ENCODE data around the gene P2RY13. TPM values are rescaled to one million over a fixed set of nuclear protein-coding genes. Genes with fewer than 3 reads are reported as not detected.

The P2RY13 gene
- total and polyA plus RNA-seq, 2 of the 4 experiments (the other 2 are of a cell fraction) = not detected

DNA sequence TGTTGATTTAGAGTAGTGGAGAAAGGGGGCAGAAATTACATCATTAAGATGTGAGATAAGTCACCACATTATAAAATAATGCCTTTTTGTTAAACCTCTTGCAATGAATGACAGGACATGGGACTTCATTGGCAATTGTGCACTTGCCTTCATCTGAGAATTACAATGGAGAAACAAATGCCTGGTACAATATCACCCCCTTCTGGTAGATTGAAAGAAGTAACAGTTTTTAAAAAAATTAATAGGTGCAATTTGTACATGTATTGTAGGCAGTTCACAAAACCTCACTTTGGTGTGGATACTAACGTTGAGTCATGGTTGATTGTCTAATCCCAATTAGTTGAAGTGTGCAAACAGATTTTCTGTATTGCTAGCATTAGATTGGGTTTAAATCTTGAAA, 46.4 kb downstream of the P2RY13 start:
- Histone ChIP-seq H3K14ac (replicated peaks; ENCODE audit: low read depth, low read length) (no peak overlapping the region), H3K4me1 (ENCODE audit: control insufficient read depth, insufficient read depth, low read length) (peaks cover 5% of the 10 kb centered on the region; the same call in 1 of the 2 replicates), H3K36me3 (ENCODE audit: control insufficient read depth, insufficient read depth, low read length) (no peaks in the 10 kb centered on the region), H3K23ac (ENCODE audit: low read depth, low read length) (no peak overlapping the region), H3K18ac (ENCODE audit: low read depth, low read length) (peak overlapping the region; percentile 70; the same call in 1 of the 2 replicates), H2AK5ac (ENCODE audit: low read depth, low read length) (no peak overlapping the region), H3K4me3 (ENCODE audit: insufficient read depth, low read depth, low read length) (no peak overlapping the region), H3K9me3 (ENCODE audit: control insufficient read depth, insufficient read depth, low read length) (no peaks in the 10 kb centered on the region), H2AFZ (replicated peaks; ENCODE audit: low read length, poor library complexity) (no peak overlapping the region), H2BK15ac (ENCODE audit: low read depth, low read length) (no peak overlapping the region; the same call in 2 of the 3 replicates), H4K5ac (ENCODE audit: low read depth, low read length) (no peak overlapping the region), H3K4ac (ENCODE audit: low read depth, low read length) (no peak overlapping the region), H2BK120ac (ENCODE audit: low read depth, low read length) (peak overlapping the region; percentile 51; the same call in 1 of the 2 replicates), H3K4me2 (ENCODE audit: low read depth, low read length) (no peak overlapping the region), H3K56ac (ENCODE audit: extremely low read depth, insufficient read depth, low read length) (no peak overlapping the region), H3K79me1 (ENCODE audit: low read depth in 1 of 2, low read length in 2 of 2) (no peaks in the 10 kb centered on the region), H3K9ac (ENCODE audit: low read depth, low read length) (no peak overlapping the region), H2BK5ac (ENCODE audit: low read depth, low read length, poor library complexity, severe bottlenecking) (peak overlapping the region; percentile 60), H3K27ac (ENCODE audit: insufficient read depth, low read length) (no peak overlapping the region), H4K91ac (ENCODE audit: insufficient read depth, low read depth, low read length) (no peak overlapping the region), H4K20me1 (ENCODE audit: insufficient read depth, low read length) (no peaks in the 10 kb centered on the region), H3K27me3 (ENCODE audit: control insufficient read depth, insufficient read depth, low read length) (no peaks in the 10 kb centered on the region), H4K8ac (ENCODE audit: low read depth in 2 of 2, low read length in 2 of 2) (no peak overlapping the region), H3K9me1 (ENCODE audit: insufficient read depth, low read length) (peaks cover 3% of the 10 kb centered on the region), H2AK9ac (replicated peaks; ENCODE audit: low read depth, low read length, poor library complexity) (no peak overlapping the region), H2BK20ac (ENCODE audit: low read depth, low read length) (peak overlapping the region; percentile 89; the same call in 1 of the 2 replicates)
- ATAC-seq (ENCODE audit: low read depth) (peak; percentile 37; the same call in 1 of the 2 replicates), DNase-seq (peak; percentile 83)
- BruUV-seq (replicated peaks) = no TSS peak
- intact Hi-C loops (cut with micrococcal nuclease) (loop anchor here (1.0 to 10.0 kb wide), 5 partner anchors 56 to 518 kb away; partner anchors contain the start of gene SIAH2), dilution Hi-C loops (cut with HindIII; ENCODE audit: low sequenced_read_pairs, unreplicated experiment) (no loop called here), in situ Hi-C loops (cut with MboI; ENCODE audit: low sequenced_read_pairs) (no loop called here)
- ChIA-PET POLR2A (ENCODE audit: unreplicated experiment) (no interaction called here), CTCF (interaction anchor here (0.5 to 3.4 kb wide), 9 partner anchors 16 to 1052 kb away, joined by 3 to 32 read pairs (median 4); no protein-coding TSS in a partner anchor)
- TF ChIP-seq RAD21 (IDR thresholded peaks at IDR 0.05; ENCODE audit: low read length) = peak; percentile 92
- no peak for TF ChIP-seq CEBPB (IDR thresholded peaks at IDR 0.05; ENCODE audit: low read depth, low read length)
- TF ChIP-seq SMC3 (IDR thresholded peaks at IDR 0.05; ENCODE audit: low read depth, low read length) = peak; percentile 89
- peak; percentile 78 for TF ChIP-seq CTCF (conservative IDR thresholded peaks at IDR 0.05; ENCODE audit: low read depth, low read length)
- WGBS, 2 experiments (ENCODE audit: extremely low coverage in 2 of 2, insufficient read length in 1 of 2) = no CpG with 5 or more reads among the region's 1 CpG

Data from IMR-90 (cell line).